NCI-H748 treated with DMSO at 0.1 percent for 48 hours (cell line): ENCODE results near the gene SDHC.
A peak's percentile ranks its signal among the peaks of the same experiment; 100 is the strongest.
"Not testable (repeated sequence)": the region's sequence is repeated elsewhere in the genome, so short reads cannot be mapped to it uniquely, and the experiment has no call there.

Source experiments
- DNase-seq: peaks from one replicate; lab custom pipeline; 2025; lab: John Stamatoyannopoulos, UW

The SDHC gene

DNA sequence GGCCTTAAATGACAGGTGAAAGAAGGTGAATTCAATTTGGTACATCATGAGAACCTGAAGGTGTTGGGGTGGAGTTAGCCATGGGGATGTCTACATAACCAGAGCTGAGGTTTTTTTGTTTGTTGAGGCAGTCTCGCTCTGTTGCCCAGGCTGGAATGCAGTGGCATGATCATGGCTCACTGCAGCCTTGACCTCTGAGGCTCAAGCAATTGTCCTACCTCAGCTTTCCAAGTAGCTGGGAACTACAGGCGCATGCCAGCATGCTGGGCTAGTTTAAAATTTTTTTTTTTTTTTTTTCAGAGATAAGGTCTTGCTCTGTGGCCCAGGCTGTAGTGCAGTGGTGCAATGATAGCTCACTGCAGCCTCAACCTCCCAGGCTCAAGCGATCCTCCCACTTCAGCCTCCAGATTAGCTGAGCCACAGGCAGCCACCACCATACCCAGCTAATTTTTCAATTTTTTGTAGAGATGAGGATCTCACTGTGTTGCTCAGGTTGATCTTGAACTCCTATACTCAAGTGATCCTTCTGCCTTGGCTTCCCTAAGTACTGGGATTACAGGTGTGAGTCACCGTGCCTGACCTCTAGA, 2.5 kb upstream of the SDHC start:
- DNase-seq: no peak

DNA sequence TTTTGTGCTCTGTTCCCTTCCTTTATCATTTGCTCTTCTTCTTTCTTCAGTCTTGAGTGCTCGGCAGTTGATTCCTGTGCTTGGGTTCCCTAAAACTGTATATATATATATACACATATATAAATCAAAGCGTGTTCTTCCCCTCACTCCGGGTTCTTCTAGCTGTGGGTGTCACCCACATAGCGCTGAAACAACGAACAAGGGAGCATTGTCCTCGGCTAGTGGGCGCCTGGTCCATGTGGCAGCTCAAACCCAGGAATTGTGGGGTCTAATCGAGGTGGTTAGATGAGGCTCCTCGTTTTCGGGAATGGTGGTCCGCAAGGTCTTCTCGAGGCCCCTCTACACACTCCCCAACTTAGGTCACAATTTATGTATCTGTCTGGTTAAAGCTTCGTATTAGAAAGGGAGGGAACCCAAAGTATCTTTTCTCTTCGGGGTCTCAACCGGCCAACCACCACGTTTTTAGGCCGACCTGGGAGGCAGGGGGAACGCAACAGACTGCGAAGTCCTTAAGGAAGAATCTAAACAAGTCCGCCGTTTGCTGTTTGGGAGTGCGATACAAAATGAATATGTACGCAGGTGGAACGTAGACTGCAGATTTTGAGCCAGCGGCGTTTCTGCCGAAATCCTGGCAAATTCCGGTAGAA, 504 bp upstream of the SDHC start:
- DNase-seq: no peak

DNA sequence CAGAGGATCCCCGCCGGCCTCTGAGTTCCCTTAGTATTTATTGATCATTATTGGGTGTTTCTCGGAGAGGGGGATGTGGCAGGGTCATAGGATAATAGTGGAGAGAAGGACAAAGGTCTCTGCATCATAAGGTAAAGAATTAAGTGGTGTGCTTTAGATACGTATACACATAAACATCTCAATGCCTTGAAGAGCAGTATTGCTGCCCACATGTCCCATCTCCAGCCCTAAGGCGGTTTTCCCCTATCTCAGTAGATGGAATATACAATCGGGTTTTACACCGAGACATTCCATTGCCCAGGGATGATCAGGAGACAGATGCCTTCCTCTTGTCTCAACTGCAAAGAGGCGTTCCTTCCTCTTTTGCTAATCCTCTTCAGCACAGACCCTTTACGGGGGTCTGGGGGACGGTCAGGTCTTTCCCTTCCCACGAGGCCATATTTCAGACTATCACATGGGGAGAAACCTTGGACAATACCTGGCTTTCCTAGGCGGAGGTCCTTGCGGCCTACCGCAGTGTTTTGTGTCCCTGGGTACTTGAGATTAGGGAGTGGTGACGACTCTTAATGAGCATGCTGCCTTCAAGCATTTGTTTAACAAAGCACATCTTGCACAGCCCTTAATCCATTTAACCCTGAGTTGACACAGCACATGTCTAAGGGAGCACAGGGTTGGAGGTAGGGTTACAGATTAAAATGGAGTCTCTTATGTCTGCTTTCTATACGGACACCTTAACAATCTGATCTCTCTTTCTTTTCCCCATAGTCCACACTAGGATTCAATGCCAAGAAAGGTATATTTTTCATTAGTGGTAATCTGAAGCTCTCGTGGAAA, 1.9 kb downstream of the SDHC start:
- DNase-seq: not testable (repeated sequence)

DNA sequence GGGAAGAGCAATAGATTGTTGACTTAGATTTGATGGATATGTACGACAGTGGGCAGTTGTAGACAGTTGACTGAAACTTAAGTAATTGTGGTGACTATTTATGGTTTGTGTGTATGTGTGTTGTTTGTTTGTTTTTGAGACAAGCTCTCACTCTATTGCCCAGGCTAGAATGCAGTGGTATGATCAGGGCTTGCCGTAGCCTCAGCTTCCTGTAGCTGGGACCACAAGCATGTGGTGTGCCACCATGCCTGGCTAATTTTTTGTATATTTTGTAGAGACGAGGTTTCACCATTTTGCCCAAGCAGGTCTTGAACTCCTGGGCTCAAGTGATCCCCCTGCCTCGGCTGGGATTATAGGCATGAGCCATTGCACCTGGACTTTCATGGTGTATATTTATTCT, 9.8 kb downstream of the SDHC start:
- no peak for DNase-seq

DNA sequence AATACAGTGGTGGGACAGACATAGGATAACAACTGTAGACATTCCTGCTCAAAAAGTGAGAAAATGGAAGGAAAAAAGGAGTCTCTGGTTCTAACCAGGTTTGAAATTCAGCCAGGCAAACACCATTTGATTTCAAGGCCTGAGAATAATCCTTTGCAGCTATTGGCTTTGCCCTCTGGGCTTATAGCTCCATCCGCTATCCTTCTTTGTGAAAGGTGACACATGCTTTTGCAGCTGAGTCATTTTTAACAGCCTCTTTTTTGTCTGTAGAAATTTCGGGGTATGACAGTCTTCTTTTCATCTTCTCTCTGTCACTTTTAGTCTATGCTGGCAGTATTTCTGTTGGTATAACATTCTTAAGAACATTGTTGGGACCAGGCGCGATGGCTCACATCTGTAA, 16.2 kb downstream of the SDHC start:
- no peak for DNase-seq

DNA sequence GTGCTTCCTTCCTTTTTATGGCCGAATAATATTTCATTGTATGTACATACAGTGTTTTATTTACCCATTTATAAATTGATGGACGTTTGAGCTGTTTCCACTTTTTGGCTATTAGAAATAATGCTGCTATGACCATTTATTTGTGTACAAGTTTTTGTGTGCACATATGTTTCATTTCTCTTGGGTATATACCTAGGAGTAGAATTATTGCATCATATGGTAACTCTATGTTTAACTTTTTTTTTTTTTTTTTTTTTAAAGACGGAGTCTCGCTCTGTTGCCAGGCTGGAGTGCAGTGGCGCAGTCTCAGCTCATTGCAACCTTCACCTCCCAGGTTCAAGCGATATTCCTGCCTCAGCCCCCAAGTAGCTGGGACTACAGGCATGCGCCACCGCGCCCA, 19.0 kb downstream of the SDHC start:
- DNase-seq: no peak

DNA sequence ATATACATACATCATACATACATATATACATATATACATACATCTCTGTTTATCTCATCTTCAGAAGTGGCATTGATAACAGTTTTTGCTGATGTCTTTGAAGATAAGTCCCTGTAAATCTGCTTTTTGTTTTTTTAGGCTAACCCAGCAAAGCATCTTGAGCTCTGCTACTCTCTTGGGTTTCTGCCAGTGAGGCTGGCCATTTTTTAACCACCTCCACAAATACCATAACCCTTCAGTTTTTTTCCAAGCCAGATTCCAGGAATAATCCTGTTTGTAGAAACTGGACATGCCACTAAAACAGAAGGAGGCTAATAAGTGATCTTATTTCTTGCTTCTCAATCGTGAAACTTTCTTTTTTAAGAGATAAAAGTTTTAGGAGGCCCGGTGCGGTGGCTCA, 21.6 kb downstream of the SDHC start:
- DNase-seq: no peak

DNA sequence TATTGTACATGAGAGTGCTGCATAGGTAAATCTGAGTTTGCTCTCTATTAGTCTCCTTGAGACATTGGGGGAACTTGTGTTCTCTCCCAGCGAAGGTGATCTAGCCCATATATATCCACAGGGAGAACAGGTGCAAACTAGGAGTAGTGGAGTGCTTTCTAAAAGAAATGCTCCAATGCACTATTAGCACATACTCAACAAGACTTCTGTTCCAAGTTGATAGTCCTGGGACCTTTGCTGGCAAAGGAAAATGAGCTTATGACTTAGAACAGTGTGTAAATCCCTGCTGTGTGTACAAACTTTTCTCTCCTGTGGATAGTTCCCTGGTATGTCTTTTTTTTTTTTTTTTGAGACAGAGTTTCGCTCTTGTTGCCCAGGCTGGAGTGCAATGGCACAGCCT, 28.0 kb downstream of the SDHC start:
- no peak for DNase-seq

DNA sequence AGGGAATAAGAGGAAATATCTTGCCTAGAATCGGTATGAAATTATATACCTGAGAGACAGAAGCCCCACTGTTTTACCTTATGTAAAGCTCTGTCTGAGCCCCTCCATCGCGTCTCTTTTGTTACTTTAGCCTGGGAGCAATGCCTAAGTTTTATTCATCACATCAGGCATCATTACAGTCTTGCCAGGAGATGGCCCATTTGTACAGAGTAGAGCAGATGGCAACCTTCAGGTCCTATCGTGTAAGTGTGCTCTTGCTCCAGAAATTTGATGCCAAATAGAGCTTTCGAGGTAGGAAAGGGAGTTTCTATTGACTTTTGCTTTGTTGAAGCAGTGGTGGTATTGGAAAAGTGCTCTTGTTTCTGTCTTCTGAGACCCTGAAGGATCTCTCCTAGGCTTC, 28.6 kb downstream of the SDHC start:
- no peak for DNase-seq

DNA sequence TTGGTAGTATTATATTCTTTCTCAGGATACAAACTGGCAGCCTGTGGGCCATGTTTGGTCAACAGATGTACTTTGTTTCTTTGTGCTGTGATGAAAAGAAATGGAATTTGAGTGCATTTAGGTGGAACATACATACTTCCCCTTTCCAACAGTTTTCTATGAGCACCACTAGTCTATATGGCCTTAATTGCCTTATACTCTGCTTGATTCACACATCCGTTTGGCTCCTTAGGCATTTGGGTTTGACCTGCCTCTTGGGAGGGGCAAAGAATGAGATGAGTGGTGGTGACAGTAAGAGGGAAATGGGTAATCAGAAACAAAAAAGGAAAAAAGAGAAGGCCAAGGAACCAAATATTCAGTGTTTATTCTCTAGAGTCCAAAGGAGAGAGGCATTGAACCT, 36.5 kb downstream of the SDHC start:
- no peak for DNase-seq

DNA sequence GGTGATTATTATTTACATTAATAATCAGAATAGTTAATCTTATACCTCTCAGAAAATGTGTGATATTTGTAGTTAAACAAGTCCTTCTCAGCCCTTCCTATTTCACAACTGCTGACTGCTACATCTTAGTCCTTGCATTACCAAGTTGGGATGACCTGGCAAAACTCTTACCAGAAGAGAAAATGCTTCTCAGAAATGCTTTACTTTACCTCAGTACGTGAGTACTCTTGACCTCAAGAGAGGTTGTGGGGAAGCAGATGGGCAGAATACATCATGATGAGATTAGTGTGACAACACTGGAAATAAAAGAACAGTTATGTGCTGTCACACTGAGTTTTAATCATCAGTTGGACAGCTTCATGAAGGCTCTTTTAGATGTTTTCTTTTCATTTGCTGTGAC, 37.3 kb downstream of the SDHC start:
- DNase-seq: no peak

DNA sequence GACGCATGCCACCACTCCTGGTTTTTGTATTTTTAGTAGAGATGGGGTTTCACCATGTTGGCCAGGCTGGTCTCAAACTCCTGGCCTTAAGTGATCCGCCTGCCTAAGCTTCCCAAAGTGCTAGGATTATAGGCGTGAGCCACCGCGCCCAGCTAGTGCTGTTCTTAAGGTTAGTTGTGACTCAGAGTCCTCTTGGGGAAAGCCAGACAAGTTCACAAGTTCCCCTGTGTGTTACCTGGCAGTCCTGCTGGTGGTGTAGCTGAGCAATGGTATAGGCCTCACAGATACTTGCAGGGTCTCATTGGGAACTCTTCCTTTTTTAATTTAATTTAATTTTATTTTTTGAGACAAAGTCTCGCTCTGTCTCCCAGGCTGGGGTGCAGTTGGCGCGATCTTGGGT, 42.9 kb downstream of the SDHC start:
- DNase-seq: no peak

DNA sequence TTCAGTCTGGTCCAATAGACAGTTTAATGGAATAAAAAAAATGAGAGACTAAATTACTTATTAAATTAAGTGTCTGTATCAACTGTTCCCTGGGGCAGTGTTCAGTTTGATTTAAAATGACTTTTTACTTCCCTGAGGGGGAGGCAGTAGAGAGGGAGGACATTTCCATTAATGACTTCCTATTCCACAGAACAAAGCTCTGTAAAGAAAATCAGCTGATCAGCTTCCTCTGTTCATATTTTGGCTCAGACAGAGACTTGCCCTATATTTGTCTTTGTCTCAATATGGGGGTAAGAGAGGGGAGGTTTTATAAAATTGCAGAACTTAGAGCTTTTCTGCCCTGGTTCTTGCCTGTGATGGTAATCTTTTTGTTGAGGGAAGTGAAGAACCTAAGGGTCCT, 45.1 kb downstream of the SDHC start:
- DNase-seq: no peak

DNA sequence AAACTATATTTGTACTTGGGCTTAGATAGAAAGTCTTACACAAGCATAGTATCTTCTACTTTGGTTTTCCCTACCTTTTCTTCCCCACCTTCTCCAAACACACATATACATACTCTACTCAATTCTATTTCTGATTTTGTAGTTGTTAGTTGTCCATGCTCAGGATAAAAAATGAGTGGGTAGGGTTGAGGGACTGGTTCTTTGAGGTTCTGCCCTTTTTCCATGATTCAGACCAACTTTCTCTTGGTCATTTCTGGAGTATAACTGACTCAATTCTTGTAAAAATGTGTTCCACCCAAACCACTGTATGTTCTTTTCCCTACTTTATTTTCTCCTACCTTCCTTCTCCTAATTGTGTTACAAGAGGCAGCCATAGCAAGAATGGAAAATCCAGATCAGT, 50.2 kb downstream of the SDHC start:
- DNase-seq: no peak

DNA sequence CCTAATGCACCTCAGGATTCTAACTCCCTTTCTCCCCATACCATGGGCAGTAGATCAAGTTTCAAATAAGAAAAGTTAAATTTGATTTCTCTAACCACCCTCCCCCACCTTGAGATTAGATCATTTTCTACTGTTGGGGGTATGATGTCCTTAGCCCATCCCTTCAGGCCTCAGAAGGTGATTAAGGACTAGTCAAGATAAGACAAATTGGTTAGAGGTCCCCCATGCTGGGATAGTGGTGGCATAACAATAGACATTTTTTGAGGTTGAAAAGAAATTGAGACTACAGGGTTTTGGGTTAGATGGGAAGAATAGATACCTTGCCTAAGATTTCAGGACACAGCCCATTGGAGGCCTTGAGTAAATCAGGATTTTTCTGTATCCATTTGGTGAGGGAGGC, 51.0 kb downstream of the SDHC start:
- DNase-seq: no peak

DNA sequence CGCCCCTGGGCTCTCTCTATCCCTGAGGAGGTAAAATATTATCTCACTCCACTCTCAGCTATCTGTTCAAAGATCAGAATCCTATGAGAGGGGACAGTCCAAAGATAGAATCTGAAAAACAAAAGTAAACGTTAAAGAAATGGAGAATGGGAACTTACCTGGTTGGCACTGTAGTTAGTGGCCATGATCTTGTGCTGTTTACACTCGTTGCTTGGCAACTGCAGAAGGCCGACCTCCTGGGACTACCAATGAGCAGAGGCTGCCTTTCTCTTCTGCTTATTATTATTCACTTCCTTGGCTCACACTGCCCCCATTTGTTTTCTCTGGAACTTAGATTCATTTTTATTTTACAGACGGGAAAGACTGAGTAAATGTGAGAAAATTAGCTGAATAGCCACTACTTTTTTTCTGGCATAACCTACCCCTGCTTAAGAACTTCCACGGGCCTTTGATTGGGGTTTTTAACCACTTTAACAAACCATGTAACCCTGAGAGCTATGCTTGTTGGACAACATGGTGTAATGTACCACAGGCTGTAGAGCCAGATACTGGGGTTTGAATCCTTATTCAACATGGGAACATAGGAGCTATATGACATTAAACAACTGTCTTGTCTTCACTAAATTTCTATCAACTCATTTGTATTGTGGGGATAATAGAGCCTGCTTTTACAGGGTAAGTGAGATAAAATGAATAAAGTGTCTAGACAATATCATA, 53.7 kb downstream of the SDHC start, which contains the start of gene CFAP126:
Gene CFAP126 (minus strand): TSS at position 193 of the 717 bp plus-strand sequence. CDS start 8 bp downstream, at position 185.
- peak; percentile 50 for DNase-seq

DNA sequence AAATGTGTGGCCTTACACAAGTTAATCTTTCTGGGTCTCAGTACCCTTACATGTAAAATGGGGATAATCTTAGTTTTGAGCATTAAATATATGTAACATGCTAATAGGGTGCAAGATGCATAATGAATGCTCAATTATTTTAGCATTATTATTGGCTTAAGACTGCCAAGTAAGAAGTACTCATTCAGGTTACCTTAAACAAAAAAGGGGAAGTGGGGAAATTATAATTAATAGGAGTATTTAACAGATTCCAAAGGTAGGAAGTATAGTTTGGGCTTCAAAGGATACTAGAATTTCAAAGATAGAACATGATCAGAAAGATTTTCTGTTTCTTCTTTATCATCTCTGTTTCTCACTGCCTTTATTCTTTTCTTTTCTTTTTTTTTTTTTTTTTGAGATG, 59.3 kb downstream of the SDHC start:
- no peak for DNase-seq

DNA sequence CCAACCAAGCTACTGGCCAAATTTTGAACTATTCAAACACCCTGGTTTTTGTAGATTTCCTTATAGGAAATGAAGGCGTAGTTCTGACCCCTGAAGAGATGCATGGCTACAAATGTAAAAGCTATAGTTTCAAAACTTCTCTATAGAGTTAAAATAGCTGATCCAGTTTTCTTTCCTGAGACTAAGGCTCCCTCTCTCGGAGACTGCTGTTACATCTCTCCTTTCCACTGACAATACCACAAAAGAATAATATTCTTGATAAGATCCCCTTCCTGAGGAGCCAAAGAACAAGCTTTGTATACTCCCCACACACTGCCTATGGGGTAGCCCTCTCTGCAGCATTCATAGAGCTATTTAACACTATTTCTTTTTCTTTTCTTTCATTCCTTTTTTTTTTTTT, 60.2 kb downstream of the SDHC start:
- DNase-seq: no peak

DNA sequence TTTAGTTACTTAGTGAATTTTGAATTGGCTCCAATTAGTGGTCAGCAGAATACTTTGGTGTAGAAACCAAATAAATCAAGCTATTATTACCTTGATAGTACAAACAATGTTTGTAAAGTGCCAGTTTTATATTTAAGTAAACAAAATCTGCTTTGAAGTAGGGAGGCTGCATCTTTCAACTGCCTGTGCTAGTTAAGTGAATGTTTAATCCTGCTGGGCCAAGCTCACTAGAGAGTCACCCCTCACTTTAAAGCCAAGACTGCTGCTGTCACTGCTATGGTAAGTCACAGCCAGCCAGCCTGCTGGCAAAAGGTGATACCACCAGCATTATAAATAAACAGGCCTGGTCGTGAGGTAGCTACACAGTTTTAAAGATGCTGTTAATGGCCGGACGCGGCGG, 63.8 kb downstream of the SDHC start:
- DNase-seq: no peak

DNA sequence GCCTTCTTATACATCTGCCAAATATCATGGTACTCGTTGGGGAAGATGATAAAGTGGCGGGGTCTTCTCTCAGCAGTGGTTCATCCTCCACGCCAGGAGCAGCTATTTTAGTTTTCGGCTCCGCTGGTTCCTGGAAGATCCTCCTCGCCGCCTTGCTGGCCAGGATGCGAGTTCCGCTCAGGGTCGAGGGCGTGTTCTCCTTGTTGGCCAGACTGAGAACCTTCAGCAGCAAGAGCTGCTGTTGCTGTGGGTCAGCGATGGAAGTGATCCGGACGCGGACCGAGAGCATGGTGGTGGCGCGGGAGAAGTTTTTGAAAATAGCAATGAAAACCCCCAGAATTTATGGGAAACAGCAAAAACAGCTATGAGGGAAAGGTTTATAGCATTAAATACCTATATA, 64.9 kb downstream of the SDHC start:
- DNase-seq: no peak

DNA sequence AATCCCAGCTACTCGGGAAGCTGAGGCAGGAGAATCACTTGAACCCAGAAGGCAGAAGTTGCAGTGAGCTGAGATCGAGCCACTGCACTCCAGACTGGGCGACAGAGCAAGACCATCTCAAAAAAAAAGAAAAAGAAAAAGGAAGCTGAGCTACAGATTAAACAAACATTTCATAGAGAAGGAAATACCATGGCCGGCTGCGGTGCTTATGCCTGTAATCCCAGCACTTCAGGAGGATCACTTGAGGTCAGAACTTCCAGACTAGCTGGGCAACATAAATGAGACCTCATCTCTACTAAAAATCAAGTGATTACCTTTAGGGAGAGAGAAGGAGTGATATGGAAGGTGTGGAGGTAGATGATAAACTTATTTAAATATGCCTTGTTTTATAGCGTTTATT, 67.5 kb downstream of the SDHC start:
- no peak for DNase-seq

DNA sequence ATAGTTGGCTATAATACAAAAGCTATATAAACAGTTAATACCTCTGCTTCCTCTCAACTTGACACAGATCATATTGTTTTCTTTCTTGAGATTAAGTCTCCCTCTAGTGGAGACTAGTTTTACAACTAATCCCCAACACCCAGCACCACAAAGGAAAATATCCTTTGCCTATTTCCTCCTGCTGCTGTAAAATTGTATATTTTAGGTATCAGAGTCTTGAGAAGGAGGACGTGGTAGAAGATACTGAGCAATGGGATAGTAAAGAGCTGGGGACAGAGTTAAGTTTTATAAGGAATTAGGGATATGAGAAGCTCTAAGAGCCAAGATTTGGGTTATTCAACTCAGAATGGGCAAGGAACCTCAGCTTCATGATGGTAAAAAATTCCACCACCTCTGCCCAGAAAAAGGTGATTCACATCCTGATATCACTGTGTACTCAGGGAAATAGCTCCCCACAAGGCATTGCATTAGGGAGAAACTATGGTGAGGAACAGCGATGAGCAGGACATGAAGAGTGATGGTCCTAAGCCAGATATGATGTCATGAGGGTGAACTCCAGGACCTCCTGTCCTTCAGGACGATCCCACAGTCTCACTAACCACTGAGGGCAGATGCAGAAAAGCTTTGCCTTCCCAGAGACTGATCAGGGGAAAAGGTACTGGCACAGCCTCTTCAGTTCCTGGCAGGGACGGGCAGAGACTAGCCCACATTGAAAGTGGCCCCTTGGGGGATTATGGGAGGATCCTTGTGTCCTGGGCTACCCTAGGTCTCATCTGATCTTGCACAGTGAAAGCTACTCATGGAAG, 68.2 kb downstream of the SDHC start:
- DNase-seq: peak; percentile 28
